Endothelial cell of umbilical vein (primary cell): ENCODE results near the gene OAS3. TPM values are rescaled to one million over a fixed set of nuclear protein-coding genes. Genes with fewer than 3 reads are reported as not detected.

ENCODE experiments used
- BruUV-seq: library from RNA; stranded (reverse); fragments of 400-500 nt; replicated peaks from 2 replicates; lab custom pipeline; 2021; lab: Mats Ljungman, UMichigan
- CTCF ChIA-PET: fragments of 300-600, 350-600 bp; sonication (Branson Sonifier 250); formaldehyde crosslinking; loops from one replicate; lab custom pipeline; 2021; ENCODE audit warnings: antibody characterized with exemption, inconsistent platforms; lab: Charles Lee
- POLR2A ChIA-PET: fragments of 300-600, 350-600 bp; sonication (Branson Sonifier 250); formaldehyde crosslinking; loops from one replicate; lab custom pipeline; 2021; ENCODE audit warnings: antibody characterized with exemption, inconsistent platforms; lab: Charles Lee
- DNase-seq: peaks from one replicate; pipeline ENCODE4 v3.0.0-alpha.2; 2011; ENCODE audit warnings: low read depth, low spot score
- FAIRE-seq: peaks from 2 replicates; lab custom pipeline; 2011; peaks lifted over from hg19 to GRCh38; lab: Jason Lieb, UNC
- H2AFZ ChIP-seq: 2 replicates; pipeline ENCODE4 v1.6.0; 2012; ENCODE audit warnings: low read depth, low read length, control low read depth, inconsistent platforms
- H3K27ac ChIP-seq: 2 replicates; pipeline ENCODE4 v1.5.1; 2011; ENCODE audit warnings: low read depth, mild to moderate bottlenecking, control low read depth, low read length, moderate library complexity; ENCODE audit not compliant: insufficient read depth
- H3K27me3 ChIP-seq, 2 experiments: 2 replicates each; pipeline versions ENCODE4 v1.6.0 to v1.6.1; 2011; ENCODE audit warnings: low read length in 2 of 2, mixed read lengths in 1 of 2; ENCODE audit not compliant: control insufficient read depth in 2 of 2, insufficient read depth in 2 of 2
- H3K36me3 ChIP-seq, 2 experiments: 2 replicates in 1 of 2; 3 replicates in 1 of 2; pipeline ENCODE4 v1.5.1; 2011; ENCODE audit warnings: low read length in 2 of 2, mild to moderate bottlenecking in 1 of 2, moderate library complexity in 1 of 2; ENCODE audit not compliant: control insufficient read depth in 2 of 2, insufficient read depth in 2 of 2; ENCODE audit errors: extremely low read depth in 1 of 2
- H3K4me1 ChIP-seq: 3 replicates; pipeline ENCODE4 v1.5.1; 2011; ENCODE audit warnings: mild to moderate bottlenecking, low read length; ENCODE audit not compliant: control insufficient read depth, insufficient read depth; ENCODE audit errors: extremely low read depth
- H3K4me2 ChIP-seq: 2 replicates; pipeline ENCODE4 v1.6.1; 2011; ENCODE audit warnings: low read length, control low read depth, mixed read lengths; ENCODE audit not compliant: insufficient read depth
- H3K4me3 ChIP-seq, 3 experiments: fragments of 200-600 bp in 1 of 3; sonication (generic), shearing (Covaris generic) in 1 of 3; replicated peaks in 1 of 3; 2 replicates each; pipeline ENCODE4 v1.5.1; 2011 to 2016; ENCODE audit warnings: control low read depth in 3 of 3, low read length in 3 of 3, mild to moderate bottlenecking in 2 of 3, inconsistent platforms in 1 of 3, low read depth in 1 of 3, moderate library complexity in 1 of 3; ENCODE audit not compliant: insufficient read depth in 1 of 3
- H3K79me2 ChIP-seq: 2 replicates; pipeline ENCODE4 v1.6.0; 2012; ENCODE audit warnings: low read length, inconsistent platforms; ENCODE audit not compliant: control insufficient read depth, insufficient read depth
- H3K9ac ChIP-seq: replicated peaks from 2 replicates; pipeline ENCODE3; 2011; ENCODE audit warnings: low read length, control low read depth; ENCODE audit not compliant: insufficient read depth; ENCODE audit errors: extremely low read depth
- H3K9me1 ChIP-seq: replicated peaks from 3 replicates; pipeline ENCODE4 v1.6.0; 2011; ENCODE audit warnings: mild to moderate bottlenecking, low read length; ENCODE audit not compliant: control insufficient read depth, insufficient read depth; ENCODE audit errors: extremely low read depth
- H3K9me3 ChIP-seq: replicated peaks from 2 replicates; pipeline ENCODE4 v1.5.1; 2012; ENCODE audit warnings: low read length, inconsistent platforms; ENCODE audit not compliant: control insufficient read depth, insufficient read depth
- H4K20me1 ChIP-seq: replicated peaks from 2 replicates; pipeline ENCODE3; 2011; ENCODE audit warnings: mild to moderate bottlenecking, low read length; ENCODE audit not compliant: control insufficient read depth, insufficient read depth; ENCODE audit errors: extremely low read depth
- EZH2 ChIP-seq: IDR thresholded peaks from 2 replicates; pipeline ENCODE4 v1.6.1; 2012; ENCODE audit warnings: borderline replicate concordance, low read depth, mild to moderate bottlenecking, moderate library complexity, low read length, inconsistent platforms; ENCODE audit not compliant: severe bottlenecking
- FOS ChIP-seq: IDR thresholded peaks from 2 replicates; pipeline ENCODE4 v1.6.1; 2011; ENCODE audit warnings: mild to moderate bottlenecking, low read length, moderate library complexity, borderline replicate concordance; ENCODE audit not compliant: insufficient read depth
- GATA2 ChIP-seq: IDR thresholded peaks from 2 replicates; pipeline ENCODE4 v1.7.0; 2011; ENCODE audit warnings: low read depth, mild to moderate bottlenecking, moderate library complexity, mixed read lengths, low read length; ENCODE audit not compliant: insufficient read length, insufficient read depth
- JUN ChIP-seq: IDR thresholded peaks from 2 replicates; pipeline ENCODE4 v1.6.1; 2011; ENCODE audit warnings: borderline replicate concordance, low read depth; ENCODE audit not compliant: insufficient read length, insufficient read depth
- MYC ChIP-seq: IDR thresholded peaks from one replicate; pipeline ENCODE4 v1.6.1; 2011; ENCODE audit warnings: mild to moderate bottlenecking, low read depth, low read length
- POLR2A ChIP-seq: IDR thresholded peaks from 2 replicates; pipeline ENCODE4 v1.6.1; 2012; ENCODE audit warnings: low read depth, mild to moderate bottlenecking, control low read depth, low read length
- POLR2AphosphoS5 ChIP-seq: IDR thresholded peaks from 2 replicates; pipeline ENCODE4 v1.6.1; 2012; ENCODE audit warnings: low read depth, mild to moderate bottlenecking, control low read depth, low read length, moderate library complexity; ENCODE audit not compliant: insufficient read depth
- dilution Hi-C: fragments of 300-500 bp; cut with MboI; formaldehyde crosslinking; loops from one replicate; pipeline ENCODE4 v1.15.0; 2019; ENCODE audit warnings: low sequenced_read_pairs; ENCODE audit not compliant: extremely low pct_ligation_motif_present
- intact Hi-C: fragments of 100-400 bp; cut with micrococcal nuclease; formaldehyde crosslinking; loops from one replicate; pipeline ENCODE4 v1.10.0; 2022
- polyA plus RNA-seq, 4 experiments: library from polyadenylated mRNA; depleted of rRNA in 3 of 4; stranded (reverse) in 3 of 4; unstranded in 1 of 4; fragments of >200 nt; gene quantifications; 2 replicates each; pipeline versions ENCODE4 v1.2.1 to v1.2.3, GENCODE V29; 2011 to 2012; ENCODE audit warnings: missing spikeins in 1 of 4
- total RNA-seq: library from RNA; stranded (reverse); gene quantifications from 2 replicates; pipeline ENCODE4 v1.2.3, GENCODE V29; 2021
- TF ChIP-seq, protein P1 (sequence below): IDR thresholded peaks from 2 replicates; pipeline ENCODE4 v1.6.1; 2011; ENCODE audit not compliant: insufficient read depth, insufficient read length
- TF ChIP-seq, protein P2 (sequence below), 2 donors: IDR thresholded peaks; 1 replicate in 1 of 2; 2 replicates in 1 of 2; pipeline ENCODE4 v1.5.1; 2011; ENCODE audit warnings: low read length in 2 of 2, mild to moderate bottlenecking in 2 of 2, moderate library complexity in 2 of 2, control low read depth in 1 of 2, inconsistent platforms in 1 of 2, low read depth in 1 of 2; ENCODE audit not compliant: insufficient read depth in 1 of 2; ENCODE audit errors: extremely low read depth in 1 of 2

Gene OAS3
- total and polyA plus RNA-seq, 2 donors (not counting 3 experiments of a cell fraction or from before 2014, with no cell fraction given), result 13.1 to 19.8 TPM

DNA sequence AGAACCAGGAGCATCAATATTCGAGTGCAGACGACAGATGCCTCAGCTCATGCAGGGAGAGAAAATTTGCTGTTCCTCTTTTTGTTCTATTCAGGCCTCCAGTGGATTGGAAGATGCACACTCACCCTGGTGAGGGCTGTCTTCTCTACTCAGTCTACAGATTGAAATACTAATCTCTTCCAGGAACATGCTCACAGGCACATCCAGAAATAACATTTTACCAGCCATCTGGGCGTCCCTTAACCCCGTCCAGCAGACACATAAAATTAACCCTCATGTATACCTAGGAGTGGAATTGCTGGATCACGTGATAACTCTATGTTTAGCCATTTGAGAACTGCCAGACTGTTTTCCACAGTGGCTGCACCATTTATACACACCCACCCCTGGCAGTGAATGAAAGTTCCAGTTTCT is 35.6 kb downstream of the OAS3 start:
- intact Hi-C loops (no loop called here), dilution Hi-C loops (no loop called here)
- Histone ChIP-seq H3K4me2 (no peak overlapping the region), H2AFZ (no peak overlapping the region), H3K9ac (no peak overlapping the region), H3K9me3 (no peaks in the 10 kb centered on the region), H3K4me3 (no peak overlapping the region), H3K27me3 (no peaks in the 10 kb centered on the region), H3K9me1 (no peaks in the 10 kb centered on the region), H3K36me3 (no peaks in the 10 kb centered on the region), H4K20me1 (no peaks in the 10 kb centered on the region), H3K79me2 (no peaks in the 10 kb centered on the region), H3K4me1 (peaks cover 16% of the 10 kb centered on the region), H3K27ac (no peak overlapping the region)
- ChIA-PET CTCF (interaction anchor here (0.8 to 3.0 kb wide), 2 partner anchors 19 to 24 kb away, joined by 3 to 16 read pairs; no protein-coding TSS in a partner anchor), POLR2A (no interaction called here)
- TF ChIP-seq EZH2 (no peak), POLR2AphosphoS5 (no peak), MYC (no peak), JUN (no peak), GATA2 (no peak), POLR2A (no peak), FOS (no peak)
- TF ChIP-seq, protein P1, sequence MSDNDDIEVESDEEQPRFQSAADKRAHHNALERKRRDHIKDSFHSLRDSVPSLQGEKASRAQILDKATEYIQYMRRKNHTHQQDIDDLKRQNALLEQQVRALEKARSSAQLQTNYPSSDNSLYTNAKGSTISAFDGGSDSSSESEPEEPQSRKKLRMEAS, result no peak
- TF ChIP-seq, protein P2, sequence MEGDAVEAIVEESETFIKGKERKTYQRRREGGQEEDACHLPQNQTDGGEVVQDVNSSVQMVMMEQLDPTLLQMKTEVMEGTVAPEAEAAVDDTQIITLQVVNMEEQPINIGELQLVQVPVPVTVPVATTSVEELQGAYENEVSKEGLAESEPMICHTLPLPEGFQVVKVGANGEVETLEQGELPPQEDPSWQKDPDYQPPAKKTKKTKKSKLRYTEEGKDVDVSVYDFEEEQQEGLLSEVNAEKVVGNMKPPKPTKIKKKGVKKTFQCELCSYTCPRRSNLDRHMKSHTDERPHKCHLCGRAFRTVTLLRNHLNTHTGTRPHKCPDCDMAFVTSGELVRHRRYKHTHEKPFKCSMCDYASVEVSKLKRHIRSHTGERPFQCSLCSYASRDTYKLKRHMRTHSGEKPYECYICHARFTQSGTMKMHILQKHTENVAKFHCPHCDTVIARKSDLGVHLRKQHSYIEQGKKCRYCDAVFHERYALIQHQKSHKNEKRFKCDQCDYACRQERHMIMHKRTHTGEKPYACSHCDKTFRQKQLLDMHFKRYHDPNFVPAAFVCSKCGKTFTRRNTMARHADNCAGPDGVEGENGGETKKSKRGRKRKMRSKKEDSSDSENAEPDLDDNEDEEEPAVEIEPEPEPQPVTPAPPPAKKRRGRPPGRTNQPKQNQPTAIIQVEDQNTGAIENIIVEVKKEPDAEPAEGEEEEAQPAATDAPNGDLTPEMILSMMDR (IDR thresholded peaks at IDR 0.05; ENCODE audit: extremely low read depth in 1 of 2, insufficient read depth in 1 of 2, low read depth in 1 of 2, low read length in 2 of 2), result no peak
- DNase-seq (no peak), FAIRE-seq (no peak)
- BruUV-seq, result no TSS peak
